GM12801 (cell line): ENCODE measurements around the gene TNN.

ENCODE experiments used
- CTCF ChIP-seq: IDR thresholded peaks from one replicate; pipeline ENCODE4 v1.5.1; 2011; ENCODE audit warnings: control low read depth; ENCODE audit not compliant: insufficient read length; ENCODE audit errors: extremely low read depth

Gene TNN

GRCh38 chr1:175152006-175152652 lies 84.5 kb downstream of the TNN start:
- no peak for TF ChIP-seq CTCF

- TF ChIP-seq CTCF, result peak; percentile 56
Observed at GRCh38 chr1:175154629-175155472, 87.2 kb downstream of the TNN start.

GRCh38 chr1:175155473-175155856 lies 87.8 kb downstream of the TNN start:
- TF ChIP-seq CTCF, result no peak

GRCh38 chr1:175155936-175156335 lies 88.3 kb downstream of the TNN start:
- no peak for TF ChIP-seq CTCF

GRCh38 chr1:175157200-175157599 lies 89.6 kb downstream of the TNN start:
- no peak for TF ChIP-seq CTCF

GRCh38 chr1:175158170-175158591 lies 90.5 kb downstream of the TNN start:
- no peak for TF ChIP-seq CTCF

- TF ChIP-seq CTCF, result no peak
Observed at GRCh38 chr1:175162955-175163354, 95.3 kb downstream of the TNN start.
